Germinal center (tissue), 1 donor: Measurements from ENCODE around the gene SLC6A19.
A peak's percentile ranks its signal among the peaks of the same experiment; 100 is the strongest.

Experiments used
- DNase-seq: peaks from one replicate; pipeline ENCODE4 v3.0.0; 2012; ENCODE audit warnings: mixed read lengths, low spot score

The SLC6A19 gene

DNA sequence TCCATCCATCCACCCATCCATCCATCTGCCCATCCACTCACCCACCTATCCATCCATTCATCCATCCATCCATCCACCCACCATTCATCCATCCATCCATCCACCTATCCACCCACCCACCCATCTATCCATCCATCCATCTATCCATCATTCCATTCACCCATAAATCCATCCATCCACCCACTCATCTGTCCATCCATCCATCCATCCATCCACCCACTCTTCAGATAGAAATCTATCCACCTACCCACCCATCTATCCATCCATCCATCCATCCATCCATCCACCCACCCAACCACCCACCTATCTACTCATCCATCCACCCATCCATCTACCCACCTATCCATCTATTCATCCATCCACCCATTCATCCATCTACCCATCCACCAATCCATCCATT lies 35.0 kb upstream of the SLC6A19 start:
- DNase-seq, result no peak

DNA sequence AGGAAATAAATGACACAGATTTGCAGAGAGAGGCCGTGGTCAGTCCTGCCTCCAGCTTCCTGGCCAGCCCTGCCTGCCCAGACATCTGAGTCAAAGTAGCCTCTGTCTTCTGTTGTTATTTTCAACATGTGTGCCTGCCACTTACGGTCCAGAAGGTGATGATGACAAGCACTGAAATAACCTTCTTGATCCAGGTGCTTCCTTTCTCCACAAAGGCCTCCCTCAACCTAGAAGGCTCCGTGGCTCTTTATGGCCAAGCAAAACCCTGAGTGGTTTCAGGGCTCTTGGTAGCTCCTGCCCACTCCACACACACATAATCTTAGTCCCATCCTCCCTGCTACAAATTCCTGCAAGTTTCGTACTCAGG lies 34.1 kb upstream of the SLC6A19 start:
- DNase-seq, result no peak

DNA sequence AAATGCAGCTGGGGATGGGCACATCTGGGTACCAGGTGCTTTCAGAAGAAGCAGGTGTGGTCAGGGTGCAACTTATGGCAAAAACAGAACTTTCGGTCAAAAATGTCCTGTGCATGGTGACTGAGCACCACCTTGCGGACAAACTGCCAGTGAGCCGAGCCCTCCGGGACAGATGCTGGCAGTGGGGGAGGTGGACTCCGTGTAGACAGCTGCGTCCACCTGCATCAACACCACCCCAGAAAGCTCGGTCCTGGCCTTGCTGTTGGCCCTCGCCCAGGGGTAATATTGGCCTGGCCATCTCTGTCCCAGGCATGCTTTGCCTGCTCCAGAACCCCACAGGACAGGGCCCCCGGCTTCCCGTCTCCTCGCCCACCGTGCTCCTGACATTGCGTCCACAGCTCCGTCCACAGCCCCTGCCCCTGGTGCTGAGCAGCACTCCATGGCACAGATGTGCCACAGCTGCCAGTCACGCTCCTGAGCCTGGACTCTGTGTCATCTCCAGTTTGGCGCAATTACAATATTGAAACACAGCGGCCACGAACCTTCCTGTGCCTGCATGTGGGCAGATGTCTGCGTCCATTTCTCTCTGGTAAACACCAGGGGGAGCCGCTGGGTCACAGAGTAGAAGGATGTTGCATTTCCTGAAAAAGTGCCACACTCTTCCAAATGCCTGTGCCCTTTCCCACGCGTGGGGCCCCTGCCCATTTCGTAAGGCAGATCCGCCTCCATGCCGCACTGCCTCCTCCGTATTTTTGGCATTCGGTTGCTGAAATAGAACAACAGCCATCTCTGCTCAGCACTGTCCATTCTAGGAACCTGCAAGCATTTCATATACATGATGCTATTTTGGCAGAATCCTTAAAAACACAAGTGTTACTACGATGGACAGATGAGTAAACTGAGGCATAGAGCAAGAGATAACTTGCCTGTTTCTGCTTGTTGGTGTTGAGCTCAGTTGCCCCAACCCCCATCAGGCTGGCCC lies 33.4 kb upstream of the SLC6A19 start:
- peak; percentile 77 for DNase-seq

- no peak for DNase-seq
Observed at GRCh38 chr5:1168796-1169195, 32.6 kb upstream of the SLC6A19 start.

GRCh38 chr5:1169211-1170115 lies 31.9 kb upstream of the SLC6A19 start:
- DNase-seq, result no peak

DNA sequence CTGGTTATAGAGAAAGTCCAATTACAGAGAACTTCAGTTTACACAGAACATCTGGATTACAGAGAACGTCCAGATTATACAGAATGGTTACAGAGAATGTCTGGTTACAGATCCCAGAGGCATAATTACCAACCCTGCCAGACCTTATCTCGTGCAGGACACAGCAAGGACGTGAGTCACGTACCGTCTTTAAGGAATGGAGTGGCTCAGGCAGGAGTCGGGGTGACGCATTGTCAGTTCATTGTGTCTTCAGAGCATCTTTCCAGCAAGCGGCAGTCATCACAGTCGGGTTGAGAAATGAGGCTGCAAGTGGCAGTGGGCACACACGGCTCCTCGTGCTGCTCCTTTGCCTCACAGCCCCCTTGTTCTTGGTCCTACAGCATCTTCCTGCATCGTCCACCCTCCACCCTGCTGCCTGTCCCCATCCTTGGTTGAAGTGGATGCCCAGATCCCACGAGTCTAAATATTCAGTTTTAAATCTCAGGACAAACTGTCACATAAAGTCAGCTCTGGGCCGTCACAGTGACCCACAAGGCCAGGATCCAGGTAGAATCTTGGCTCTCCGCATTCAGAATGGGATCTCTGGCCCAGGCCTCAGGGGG lies 30.0 kb upstream of the SLC6A19 start:
- no peak for DNase-seq

GRCh38 chr5:1172007-1172581 lies 29.3 kb upstream of the SLC6A19 start:
- no peak for DNase-seq

GRCh38 chr5:1172670-1173404 lies 28.6 kb upstream of the SLC6A19 start:
- no peak for DNase-seq

- DNase-seq, result no peak
Observed at GRCh38 chr5:1173485-1174070, 27.8 kb upstream of the SLC6A19 start.

DNA sequence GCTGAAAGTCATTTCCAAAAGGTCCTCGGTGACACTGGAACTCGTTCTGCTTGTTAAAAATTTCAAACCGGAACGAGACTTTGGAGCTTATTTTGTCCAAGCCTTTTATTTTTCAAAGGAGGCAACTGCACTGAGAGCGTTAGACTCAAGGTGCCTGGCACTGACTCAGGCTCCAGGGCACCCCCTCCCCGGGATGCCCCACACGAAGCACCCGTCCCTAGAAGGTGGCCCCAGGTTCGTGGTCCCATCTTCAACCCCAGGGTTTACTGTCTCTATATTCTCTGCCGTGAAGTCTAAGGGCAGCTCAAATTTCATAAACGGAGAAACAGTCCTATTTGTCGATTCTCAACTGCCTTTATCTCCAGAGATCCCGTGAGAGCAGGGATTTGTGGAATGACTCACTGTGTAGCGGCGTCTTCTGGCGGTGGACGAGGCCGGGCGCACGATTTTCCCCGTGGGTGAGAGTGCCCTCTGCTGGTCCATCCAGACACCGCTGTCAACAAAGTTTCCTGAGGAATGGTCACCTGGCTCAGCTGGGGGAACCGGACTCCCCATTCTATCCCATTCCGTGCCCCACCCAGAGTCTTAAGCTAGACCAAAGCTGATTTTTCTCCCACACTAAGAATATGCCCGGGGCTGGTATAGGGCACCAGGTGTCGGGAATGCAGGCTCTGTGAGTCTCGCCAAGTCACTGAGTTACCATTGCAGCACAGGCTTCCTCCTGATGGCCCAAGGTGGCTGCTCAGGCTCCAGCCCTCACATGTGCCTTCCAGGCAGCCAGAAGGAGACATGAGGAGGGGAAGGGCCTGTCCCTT lies 27.1 kb upstream of the SLC6A19 start:
- DNase-seq, result peak; percentile 25

- no peak for DNase-seq
Observed at GRCh38 chr5:1175015-1175414, 26.4 kb upstream of the SLC6A19 start.

DNA sequence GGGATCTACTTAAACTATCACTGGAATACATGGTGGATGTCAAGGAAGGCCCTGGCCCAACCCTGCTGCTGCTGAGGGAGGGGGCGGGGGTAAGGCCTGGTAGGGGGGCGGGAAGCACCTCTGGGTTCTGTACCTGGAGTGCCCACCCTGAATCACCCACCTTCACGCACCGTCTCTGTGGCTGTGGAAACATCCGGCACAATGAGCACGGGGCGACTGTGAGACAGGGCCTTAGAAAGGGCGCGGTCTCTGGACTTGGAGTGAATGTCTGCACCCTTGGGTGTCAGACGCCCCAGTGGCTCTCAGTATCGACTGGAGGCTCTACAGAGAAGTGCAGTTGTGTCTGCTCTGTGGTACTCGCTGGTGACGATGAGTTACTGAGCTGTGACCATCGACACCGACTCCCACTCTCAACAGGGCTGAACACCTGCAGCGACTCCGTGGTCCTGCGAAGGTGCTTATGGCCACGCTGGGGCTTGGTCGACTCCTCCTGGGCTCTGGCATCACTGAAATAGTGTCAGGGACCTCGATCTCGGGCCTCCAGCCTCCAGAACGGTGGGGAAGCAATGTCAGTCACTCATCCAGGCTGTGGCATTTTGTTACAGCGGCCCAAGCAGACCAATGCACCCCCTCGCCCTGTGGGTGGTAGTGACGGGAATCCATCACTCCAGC lies 25.5 kb upstream of the SLC6A19 start:
- no peak for DNase-seq

- DNase-seq, result no peak
Observed at GRCh38 chr5:1176473-1177391, 24.7 kb upstream of the SLC6A19 start.

- no peak for DNase-seq
Observed at GRCh38 chr5:1177826-1178528, 23.4 kb upstream of the SLC6A19 start.

- no peak for DNase-seq
Observed at GRCh38 chr5:1178529-1179382, 22.6 kb upstream of the SLC6A19 start.

DNA sequence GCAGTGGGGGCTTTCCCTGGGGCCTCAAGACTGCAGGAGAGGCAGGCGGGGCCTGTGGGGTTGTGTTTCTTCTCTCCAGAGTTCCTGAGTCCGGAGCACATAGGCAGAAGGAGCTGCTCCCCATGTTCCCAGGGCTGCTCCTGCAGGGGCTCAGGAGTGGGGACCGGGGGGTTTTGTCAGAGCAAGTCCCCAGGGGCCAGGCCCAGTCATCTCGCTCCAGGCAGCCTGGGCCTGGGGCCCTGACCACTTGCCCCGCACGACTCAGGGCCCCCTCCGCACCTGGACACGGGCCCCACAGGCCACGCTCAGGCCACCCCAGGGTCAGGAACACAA lies 22.0 kb upstream of the SLC6A19 start:
- DNase-seq, result no peak

GRCh38 chr5:1180096-1180495 lies 21.3 kb upstream of the SLC6A19 start:
- DNase-seq, result no peak
